Femur (tissue), 1 donor: ENCODE measurements around the gene KRT74.

Experiments
- DNase-seq: peaks from one replicate; pipeline ENCODE4 v3.0.0-alpha.2; 2017

The KRT74 gene

DNA sequence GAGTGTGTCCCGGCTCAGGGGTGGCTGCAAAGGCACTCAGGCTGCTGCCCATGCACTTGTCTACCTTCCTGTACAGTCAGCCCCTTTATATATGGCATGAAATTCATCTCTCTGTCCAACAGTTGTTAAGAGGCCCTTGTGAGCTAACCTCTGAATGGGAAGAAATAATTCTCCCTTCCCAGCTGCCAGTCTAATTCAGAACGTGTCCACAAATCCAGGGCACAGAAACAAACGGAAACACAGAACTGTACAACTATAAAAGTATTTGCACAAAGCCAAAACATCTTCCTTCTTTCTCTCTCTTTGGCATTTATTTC is 54.3 kb downstream of the KRT74 start:
- no peak for DNase-seq

DNA sequence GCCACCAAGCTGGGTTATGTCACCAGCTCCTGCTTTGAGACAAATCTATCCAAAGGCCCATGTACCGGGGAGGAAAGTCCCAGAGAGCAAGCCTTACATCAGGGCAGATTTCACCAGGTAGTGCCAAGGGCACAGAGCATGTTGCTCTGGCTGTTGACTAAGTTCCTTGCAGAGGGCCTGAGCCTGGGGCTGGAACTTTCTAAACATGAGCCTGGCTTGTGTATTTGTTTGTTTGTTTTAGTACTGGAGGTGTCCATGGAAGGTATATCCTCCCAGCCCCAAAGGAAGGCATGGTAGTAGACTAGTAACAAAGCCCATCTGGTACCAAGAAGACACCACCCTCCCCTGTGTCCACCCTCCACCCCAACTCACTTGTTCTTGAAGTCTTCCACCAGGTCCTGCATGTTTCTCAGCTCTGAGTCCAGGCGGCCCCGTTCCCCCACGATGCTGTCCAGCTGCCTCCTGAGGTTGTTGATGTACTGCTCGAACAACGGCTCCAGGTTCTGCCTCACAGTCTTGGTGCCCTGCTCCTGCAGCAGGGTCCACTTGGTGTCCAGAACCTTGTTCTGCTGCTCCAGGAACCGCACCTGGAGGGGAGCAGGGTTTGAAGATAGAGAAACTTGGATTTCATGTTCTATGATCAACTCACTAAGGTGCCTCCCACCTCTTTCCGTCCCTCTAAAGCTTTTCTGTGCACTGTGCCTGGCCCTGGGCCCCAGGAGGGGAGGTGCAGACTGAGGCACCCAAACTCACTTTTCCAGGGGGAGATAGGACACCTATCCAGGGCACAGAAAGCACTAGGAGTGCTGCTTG is 54.9 kb downstream of the KRT74 start:
- no peak for DNase-seq

DNA sequence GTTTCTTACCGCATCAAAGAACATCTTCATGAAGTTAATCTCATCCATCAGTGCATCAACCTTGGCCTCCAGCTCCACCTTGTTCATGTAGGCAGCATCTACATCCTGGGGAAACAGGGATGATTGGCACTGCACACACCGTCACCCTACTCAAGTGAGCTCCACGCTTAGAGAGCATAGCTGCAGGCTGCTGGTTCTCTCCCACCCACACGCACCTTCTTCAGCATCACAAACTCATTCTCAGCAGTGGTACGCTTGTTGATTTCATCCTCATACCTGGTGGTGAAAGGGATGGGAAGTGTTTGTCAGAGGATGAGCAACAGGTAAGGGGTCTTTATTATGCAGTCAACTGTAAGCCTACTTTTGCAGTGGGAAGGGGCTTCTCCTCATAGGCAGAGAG is 55.8 kb downstream of the KRT74 start:
- no peak for DNase-seq

DNA sequence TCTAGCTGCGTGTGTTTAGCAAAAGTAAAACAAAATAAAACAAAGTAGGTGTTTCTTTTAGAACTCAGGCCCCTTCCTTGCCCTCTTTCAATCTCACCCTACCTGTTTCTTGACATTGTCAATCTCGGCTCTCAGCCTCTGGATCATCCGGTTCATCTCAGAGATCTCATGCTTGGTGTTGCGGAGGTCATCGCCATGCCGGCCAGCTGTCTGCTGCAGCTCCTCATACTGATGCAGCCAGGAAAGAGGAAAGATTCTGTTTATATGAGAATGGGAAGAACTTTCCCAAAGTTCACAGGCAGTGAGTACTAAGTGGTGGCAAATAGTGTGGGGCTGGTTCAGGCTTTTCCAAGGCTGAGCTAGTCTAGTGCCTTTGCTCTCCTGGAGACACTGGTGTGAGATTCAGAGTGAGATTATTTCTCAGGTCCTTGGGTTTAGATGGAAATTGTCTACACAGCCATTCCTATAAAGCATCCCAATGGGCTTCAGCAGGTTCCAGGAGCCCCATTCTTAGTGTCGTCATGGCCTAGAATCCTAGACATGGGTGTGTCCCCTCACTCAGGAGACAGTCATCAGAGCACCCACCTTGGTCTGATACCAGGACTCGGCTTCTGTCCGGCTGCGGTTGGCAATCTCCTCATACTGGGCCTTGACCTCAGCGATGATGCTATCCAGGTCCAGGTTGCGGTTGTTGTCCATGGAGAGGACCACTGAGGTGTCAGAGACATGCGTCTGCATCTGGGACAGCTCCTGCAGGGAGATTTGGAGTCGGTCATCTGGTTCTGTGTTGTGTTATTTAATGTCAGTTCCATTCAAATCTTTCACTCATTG is 56.4 kb downstream of the KRT74 start:
- no peak for DNase-seq

DNA sequence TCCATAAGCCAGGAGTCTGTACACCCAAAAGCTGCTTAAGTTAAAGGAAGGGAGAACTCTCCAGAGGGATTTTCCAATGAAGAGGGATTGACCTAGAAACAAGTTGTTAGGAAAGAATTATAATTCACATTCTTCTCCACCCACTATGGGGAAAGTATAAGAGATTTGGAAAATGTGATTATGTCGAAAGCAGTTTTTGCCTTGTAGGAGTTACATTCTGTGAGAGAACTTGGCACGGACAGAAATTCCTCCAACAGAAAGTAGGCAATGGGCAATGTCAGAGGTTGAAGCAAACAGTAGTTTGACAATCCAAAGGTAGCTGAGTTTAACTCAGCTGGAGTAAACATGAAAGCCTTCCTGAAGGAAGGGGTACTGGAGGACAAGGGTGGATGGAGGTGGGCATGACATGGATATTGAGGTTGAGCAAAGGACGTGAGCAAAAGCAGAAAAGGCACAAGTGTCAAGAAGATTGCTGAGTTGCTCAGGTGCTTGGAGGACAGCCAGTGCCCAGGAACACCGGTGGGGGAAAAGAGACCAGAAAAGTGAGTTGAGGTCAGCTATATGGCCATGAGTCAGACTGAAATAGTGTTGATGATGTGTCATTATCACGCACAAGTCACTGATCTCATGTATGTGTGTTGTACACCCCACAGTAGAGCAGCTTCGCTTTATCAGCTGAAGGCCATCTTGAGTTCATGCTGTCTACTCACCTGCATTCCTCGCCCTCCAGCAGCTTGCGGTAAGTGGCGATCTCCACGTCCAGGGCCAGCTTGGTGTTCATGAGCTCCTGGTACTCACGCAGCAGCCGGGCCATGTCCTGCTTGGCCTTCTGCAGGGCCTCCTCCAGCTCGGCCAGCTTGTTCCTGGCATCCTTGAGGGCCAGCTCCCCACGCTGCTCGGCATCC is 57.5 kb downstream of the KRT74 start:
- no peak for DNase-seq
